ENCODE data around the gene UTP18.

The UTP18 gene

GRCh38 chr17:51335006-51335590 is 74.8 kb downstream of the UTP18 start:
- no peak overlapping the region for H3K4me3 ChIP-seq (ENCODE audit: control insufficient read depth, low read depth, low read length)
- TF ChIP-seq, protein P1, sequence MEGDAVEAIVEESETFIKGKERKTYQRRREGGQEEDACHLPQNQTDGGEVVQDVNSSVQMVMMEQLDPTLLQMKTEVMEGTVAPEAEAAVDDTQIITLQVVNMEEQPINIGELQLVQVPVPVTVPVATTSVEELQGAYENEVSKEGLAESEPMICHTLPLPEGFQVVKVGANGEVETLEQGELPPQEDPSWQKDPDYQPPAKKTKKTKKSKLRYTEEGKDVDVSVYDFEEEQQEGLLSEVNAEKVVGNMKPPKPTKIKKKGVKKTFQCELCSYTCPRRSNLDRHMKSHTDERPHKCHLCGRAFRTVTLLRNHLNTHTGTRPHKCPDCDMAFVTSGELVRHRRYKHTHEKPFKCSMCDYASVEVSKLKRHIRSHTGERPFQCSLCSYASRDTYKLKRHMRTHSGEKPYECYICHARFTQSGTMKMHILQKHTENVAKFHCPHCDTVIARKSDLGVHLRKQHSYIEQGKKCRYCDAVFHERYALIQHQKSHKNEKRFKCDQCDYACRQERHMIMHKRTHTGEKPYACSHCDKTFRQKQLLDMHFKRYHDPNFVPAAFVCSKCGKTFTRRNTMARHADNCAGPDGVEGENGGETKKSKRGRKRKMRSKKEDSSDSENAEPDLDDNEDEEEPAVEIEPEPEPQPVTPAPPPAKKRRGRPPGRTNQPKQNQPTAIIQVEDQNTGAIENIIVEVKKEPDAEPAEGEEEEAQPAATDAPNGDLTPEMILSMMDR (conservative IDR thresholded peaks at IDR 0.05; ENCODE audit: control insufficient read depth, insufficient read depth, low read depth, low read length), result no peak
- DNase-seq (ENCODE audit: low read depth), result no peak

DNA sequence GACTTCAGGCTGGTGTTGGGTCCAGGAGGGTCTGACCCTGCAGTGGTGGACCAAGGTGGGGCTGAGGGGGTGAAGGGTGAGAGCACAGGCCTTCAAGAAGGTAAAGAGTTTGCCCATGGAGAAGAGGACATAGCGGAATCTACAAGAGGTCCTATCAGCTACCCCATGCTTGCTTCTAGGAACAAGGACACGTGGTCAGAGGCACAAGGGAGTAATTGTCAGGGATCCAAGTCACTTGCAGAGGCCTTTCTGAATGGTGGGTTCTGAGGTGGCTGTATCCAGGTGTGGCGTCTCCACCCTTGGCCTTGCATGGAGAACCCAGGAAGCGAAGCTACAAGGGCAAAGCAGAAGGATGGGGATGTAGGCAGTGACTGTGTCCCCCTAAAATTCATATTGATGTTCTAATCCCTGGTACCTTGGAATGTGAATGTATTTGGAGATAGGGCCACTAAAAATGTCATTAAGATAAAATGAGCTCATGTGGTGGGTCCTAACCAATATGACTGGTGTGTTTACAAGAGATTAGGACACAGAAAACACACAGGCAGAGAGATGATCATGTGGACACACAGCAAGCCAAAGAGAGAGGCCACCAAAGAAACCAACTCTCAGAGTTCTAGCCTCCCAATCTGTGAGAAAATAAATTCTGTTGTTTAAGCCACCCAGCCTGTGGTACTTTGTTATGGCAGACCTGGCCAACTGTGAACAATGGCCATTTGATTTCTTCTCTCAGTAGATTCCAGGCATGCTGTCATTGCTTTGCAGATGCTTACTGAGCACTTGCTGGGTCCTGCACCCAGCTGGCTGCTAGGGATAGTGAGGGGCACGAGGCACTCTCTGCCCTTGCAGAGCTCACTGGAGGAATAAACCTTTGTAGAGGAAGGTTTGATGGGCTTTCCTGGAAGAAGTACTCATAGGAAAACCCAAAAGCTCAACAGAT is 75.8 kb downstream of the UTP18 start:
- no peak overlapping the region for H3K4me3 ChIP-seq (ENCODE audit: control insufficient read depth, low read depth, low read length)
- no peak for DNase-seq (ENCODE audit: low read depth)
- TF ChIP-seq, protein P1 (conservative IDR thresholded peaks at IDR 0.05; ENCODE audit: control insufficient read depth, insufficient read depth, low read depth, low read length), result no peak

DNA sequence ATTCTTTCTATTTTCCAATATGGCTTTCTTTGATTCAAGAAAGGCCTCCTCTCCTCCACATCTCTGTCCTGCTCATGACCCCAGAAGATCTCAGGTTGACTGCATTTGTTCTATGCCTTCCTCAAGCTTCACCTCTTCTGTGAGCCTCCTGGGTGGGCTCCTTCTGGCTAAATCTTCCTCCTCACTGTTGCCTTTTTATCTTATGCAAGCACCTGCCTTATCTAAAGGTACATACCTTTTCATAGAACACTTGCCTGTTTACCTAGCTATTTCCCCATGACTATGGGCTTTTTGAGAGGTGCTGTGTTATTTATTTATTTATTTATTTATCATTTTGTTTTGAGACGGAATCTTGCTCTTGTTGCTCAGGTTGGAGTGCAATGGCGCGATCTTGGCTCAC is 81.1 kb downstream of the UTP18 start:
- TF ChIP-seq, protein P1 (conservative IDR thresholded peaks at IDR 0.05; ENCODE audit: control insufficient read depth, insufficient read depth, low read depth, low read length), result no peak
- H3K4me3 ChIP-seq (ENCODE audit: control insufficient read depth, low read depth, low read length), result no peak overlapping the region
- no peak for DNase-seq (ENCODE audit: low read depth)

GRCh38 chr17:51342257-51342656 is 81.9 kb downstream of the UTP18 start:
- H3K4me3 ChIP-seq (ENCODE audit: control insufficient read depth, low read depth, low read length), result no peak overlapping the region
- TF ChIP-seq, protein P1 (conservative IDR thresholded peaks at IDR 0.05; ENCODE audit: control insufficient read depth, insufficient read depth, low read depth, low read length), result no peak
- no peak for DNase-seq (ENCODE audit: low read depth)

DNA sequence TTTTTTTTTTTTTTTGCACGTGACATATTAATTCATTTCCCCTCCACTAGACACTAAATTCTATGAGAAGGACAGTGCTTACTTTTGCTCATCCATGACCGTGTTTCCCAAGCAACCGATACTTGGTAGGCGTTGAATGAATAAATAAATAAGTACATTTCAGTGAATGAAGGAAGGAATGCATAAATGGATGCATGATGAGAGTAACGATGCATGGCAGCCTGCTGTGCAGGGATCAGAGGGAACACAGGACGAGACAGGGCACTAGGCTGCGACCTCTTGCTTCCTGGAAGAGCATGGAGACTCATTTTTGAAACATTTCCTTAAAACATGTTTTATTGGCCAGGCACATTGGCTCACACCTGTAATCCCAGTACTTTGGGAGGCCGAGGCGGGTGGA is 84.2 kb downstream of the UTP18 start:
- TF ChIP-seq, protein P1 (conservative IDR thresholded peaks at IDR 0.05; ENCODE audit: control insufficient read depth, insufficient read depth, low read depth, low read length), result no peak
- DNase-seq (ENCODE audit: low read depth), result no peak
- no peak overlapping the region for H3K4me3 ChIP-seq (ENCODE audit: control insufficient read depth, low read depth, low read length)

DNA sequence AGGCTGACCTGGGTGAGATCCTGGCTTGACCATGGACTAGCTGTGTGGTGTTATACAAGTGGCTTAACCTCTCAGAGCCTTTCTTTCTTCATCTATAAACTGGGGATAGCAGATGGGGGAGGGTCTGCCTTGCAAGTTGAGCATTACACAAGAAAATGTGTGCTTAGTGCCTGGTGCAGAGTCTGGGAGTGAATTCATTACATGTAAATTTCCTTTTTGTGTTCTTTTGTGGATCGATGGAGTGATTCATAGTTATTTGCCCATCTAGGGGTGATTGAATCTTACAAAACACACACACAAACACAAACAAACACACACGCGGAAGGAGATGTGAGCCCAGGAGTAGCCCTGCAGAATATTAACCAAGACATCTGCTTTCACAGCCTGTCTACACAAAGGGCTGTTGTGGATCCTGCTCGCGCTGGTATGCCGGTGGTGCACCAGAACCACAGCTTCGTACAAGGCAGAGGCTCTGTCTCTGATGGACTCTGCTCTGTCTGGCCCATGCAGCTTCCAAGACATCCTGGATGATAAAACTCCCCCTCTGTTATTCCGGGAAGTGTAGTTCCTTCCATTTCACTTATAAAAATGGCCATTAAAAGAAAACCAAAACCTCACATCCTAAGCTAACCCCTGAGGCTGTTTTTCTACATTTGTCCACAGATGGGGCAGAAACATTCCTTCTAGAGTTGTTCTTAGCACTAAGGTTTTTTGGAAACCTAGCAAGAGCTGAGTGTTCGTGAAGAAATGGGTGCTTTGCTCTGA is 86.1 kb downstream of the UTP18 start:
- H3K4me3 ChIP-seq (ENCODE audit: control insufficient read depth, low read depth, low read length), result no peak overlapping the region
- DNase-seq (ENCODE audit: low read depth), result no peak
- TF ChIP-seq, protein P1 (conservative IDR thresholded peaks at IDR 0.05; ENCODE audit: control insufficient read depth, insufficient read depth, low read depth, low read length), result no peak
